Right ventricle myocardium inferior (tissue), 1 donor: ENCODE data around the gene FMO1. TPM values are rescaled to one million over a fixed set of nuclear protein-coding genes. Genes with fewer than 3 reads are reported as not detected.
"Not testable (repeated sequence)": the region's sequence is repeated elsewhere in the genome, so short reads cannot be mapped to it uniquely, and the experiment has no call there.

Experiments
- ATAC-seq: fragments of 200-7000 bp; cut with Tn5 transposase; one replicate; pipeline ENCODE4 v1.9.1; 2020; ENCODE audit warnings: mild to moderate bottlenecking, moderate library complexity
- DNase-seq: peaks from one replicate; pipeline ENCODE4 v3.0.0; 2021; ENCODE audit errors: missing footprints
- intact Hi-C: fragments of 100-400 bp; cut with DNase I; formaldehyde crosslinking; loops from one replicate; pipeline ENCODE4 v1.11.0; 2022
- total RNA-seq: library from RNA; stranded (reverse); fragmentation: NEBNext Ultra II Directional; extraction: Animal tissue kit (Norgen Biotek cat#: 25700); gene quantifications from one replicate; pipeline ENCODE4 v1.2.1, GENCODE V29; 2021
- donor health status: DM: no; HTN: yes; CAD: no; lungs with severe emphysema.

The FMO1 gene
- total RNA-seq, 1 donor from 2014 or later: 0.35 TPM

- DNase-seq (no peak), ATAC-seq (no peak)
- intact Hi-C loops: no loop called here
Measured at GRCh38 chr1:171265686-171266085, 17.4 kb downstream of the FMO1 start.

GRCh38 chr1:171266930-171267329 is 18.6 kb downstream of the FMO1 start:
- intact Hi-C loops: no loop called here
- ATAC-seq (no peak), DNase-seq (no peak)

GRCh38 chr1:171267391-171267790 is 19.1 kb downstream of the FMO1 start:
- no peak for ATAC-seq
- intact Hi-C loops: no loop called here
- DNase-seq: no peak

GRCh38 chr1:171270806-171271205 is 22.5 kb downstream of the FMO1 start:
- intact Hi-C loops: no loop called here
- no peak for ATAC-seq
- no peak for DNase-seq

GRCh38 chr1:171277534-171277933 is 29.2 kb downstream of the FMO1 start:
- ATAC-seq (no peak), DNase-seq (no peak)
- intact Hi-C loops: no loop called here

GRCh38 chr1:171279234-171279633 is 30.9 kb downstream of the FMO1 start:
- no peak for DNase-seq
- ATAC-seq: no peak
- intact Hi-C loops: no loop called here

- ATAC-seq: no peak
- intact Hi-C loops: no loop called here
Measured at GRCh38 chr1:171279678-171280077, 31.4 kb downstream of the FMO1 start.

GRCh38 chr1:171280599-171280998 is 32.3 kb downstream of the FMO1 start:
- intact Hi-C loops: no loop called here
- ATAC-seq (no peak), DNase-seq (no peak)

More at GRCh38 chr1:171279678-171280077, 31.4 kb downstream of the FMO1 start:
- DNase-seq: no peak

GRCh38 chr1:171286032-171286705 is 37.9 kb downstream of the FMO1 start:
- intact Hi-C loops: no loop called here
- DNase-seq: no peak
- ATAC-seq: no peak

- intact Hi-C loops: no loop called here
- no peak for ATAC-seq
Measured at GRCh38 chr1:171290621-171291020, 42.3 kb downstream of the FMO1 start.

GRCh38 chr1:171292799-171293198 is 44.5 kb downstream of the FMO1 start:
- intact Hi-C loops: no loop called here
- ATAC-seq (no peak), DNase-seq (no peak)

More at GRCh38 chr1:171290621-171291020, 42.3 kb downstream of the FMO1 start:
- no peak for DNase-seq

- DNase-seq, intact Hi-C loops, ATAC-seq: not testable (repeated sequence)
Measured at GRCh38 chr1:171295383-171295782, 47.1 kb downstream of the FMO1 start.

GRCh38 chr1:171295821-171296220 is 47.5 kb downstream of the FMO1 start:
- ATAC-seq (no peak), DNase-seq (no peak)
- intact Hi-C loops: no loop called here

- DNase-seq: no peak
- intact Hi-C loops: no loop called here
Measured at GRCh38 chr1:171296897-171297296, 48.6 kb downstream of the FMO1 start.

GRCh38 chr1:171298696-171299095 is 50.4 kb downstream of the FMO1 start:
- ATAC-seq (no peak), DNase-seq (no peak)
- intact Hi-C loops: no loop called here

More at GRCh38 chr1:171296897-171297296, 48.6 kb downstream of the FMO1 start:
- no peak for ATAC-seq

GRCh38 chr1:171299342-171299741 is 51.0 kb downstream of the FMO1 start:
- intact Hi-C loops: no loop called here
- DNase-seq (no peak), ATAC-seq (no peak)

GRCh38 chr1:171300401-171300800 is 52.1 kb downstream of the FMO1 start:
- intact Hi-C loops: no loop called here
- ATAC-seq (no peak), DNase-seq (no peak)

GRCh38 chr1:171310661-171311087 is 62.4 kb downstream of the FMO1 start:
- DNase-seq (no peak), ATAC-seq (no peak)
- intact Hi-C loops: loop anchor here (5.0 kb wide), 1 partner anchor 228 kb away; no protein-coding TSS in a partner anchor

- no peak for ATAC-seq
- intact Hi-C loops: loop anchor here (5.0 kb wide), 1 partner anchor 230 kb away; no protein-coding TSS in a partner anchor
- DNase-seq: no peak
Measured at GRCh38 chr1:171311771-171312558, 63.7 kb downstream of the FMO1 start.

GRCh38 chr1:171313319-171313834 is 65.1 kb downstream of the FMO1 start:
- no peak for DNase-seq
- no peak for ATAC-seq
- intact Hi-C loops: loop anchor here (1.0 to 5.0 kb wide), 2 partner anchors 68 to 231 kb away; no protein-coding TSS in a partner anchor
